HepG2 (cell line): ENCODE measurements around the gene CSTB. TPM values are rescaled to one million over a fixed set of nuclear protein-coding genes. Genes with fewer than 3 reads are reported as not detected.
A peak's percentile ranks its signal among the peaks of the same experiment; 100 is the strongest.

Experiments used
- AGO2 ChIP-seq: fragments of 200-400 bp; formaldehyde crosslinking; optimal IDR thresholded peaks from 2 replicates; pipeline ENCODE3; 2017; ENCODE audit warnings: mild to moderate bottlenecking, low read depth, low read length, moderate library complexity
- ARID4A ChIP-seq: sonication (generic); formaldehyde crosslinking; IDR thresholded peaks from 2 replicates; pipeline ENCODE4 v1.5.0; 2020; ENCODE audit warnings: mild to moderate bottlenecking, missing genetic modification reagents, borderline replicate concordance
- E2F2 ChIP-seq: sonication (generic); formaldehyde crosslinking; IDR thresholded peaks from 2 replicates; pipeline ENCODE4 v1.4.0; 2020; ENCODE audit warnings: missing genetic modification reagents, borderline replicate concordance
- FOXC1 ChIP-seq: sonication (generic); formaldehyde crosslinking; IDR thresholded peaks from 2 replicates; pipeline ENCODE4 v1.8.0; 2022; ENCODE audit warnings: mild to moderate bottlenecking, missing genetic modification reagents, borderline replicate concordance
- HES4 ChIP-seq: sonication (generic); formaldehyde crosslinking; IDR thresholded peaks from 2 replicates; pipeline ENCODE4 v1.9.0; 2021; ENCODE audit warnings: mild to moderate bottlenecking, missing genetic modification reagents, borderline replicate concordance
- JUNB ChIP-seq: sonication (generic); formaldehyde crosslinking; IDR thresholded peaks from 2 replicates; pipeline ENCODE4 v1.8.0; 2022; ENCODE audit warnings: missing genetic modification reagents, mild to moderate bottlenecking, borderline replicate concordance
- MAZ ChIP-seq, 2 experiments: sonication (generic) in 1 of 2; formaldehyde crosslinking in 1 of 2; IDR thresholded peaks; 2 replicates each; pipeline versions ENCODE4 v1.5.0 to v1.6.1; 2012 to 2020; ENCODE audit warnings: low read depth in 2 of 2, mild to moderate bottlenecking in 2 of 2, borderline replicate concordance in 1 of 2, improper control_type of control experiment in 1 of 2, low read length in 1 of 2, missing genetic modification reagents in 1 of 2, moderate library complexity in 1 of 2
- MXD4 ChIP-seq: IDR thresholded peaks from 2 replicates; pipeline ENCODE4 v1.6.1; 2016; ENCODE audit warnings: mild to moderate bottlenecking, missing biosample characterization, missing genetic modification reagents
- RELA ChIP-seq: sonication (generic); formaldehyde crosslinking; IDR thresholded peaks from 2 replicates; pipeline ENCODE4 v1.4.0; 2020; ENCODE audit warnings: missing genetic modification reagents
- SOX13 ChIP-seq, 3 experiments: fragments of 450-650 bp in 1 of 3; sonication (generic) in 1 of 3; formaldehyde crosslinking in 1 of 3; IDR thresholded peaks in 2 of 3; conservative IDR thresholded peaks in 1 of 3; 2 replicates each; pipeline versions ENCODE4 v1.5.0 to v1.6.1; 2016 to 2020; ENCODE audit warnings: antibody characterized with exemption in 1 of 3, mild to moderate bottlenecking in 1 of 3, missing compliant biosample characterization in 1 of 3, missing genetic modification reagents in 1 of 3, moderate library complexity in 1 of 3
- SRSF9 ChIP-seq: fragments of 200-400 bp; formaldehyde crosslinking; IDR thresholded peaks from 2 replicates; pipeline ENCODE4 v1.6.1; 2018; ENCODE audit warnings: borderline replicate concordance, mild to moderate bottlenecking, low read depth, low read length; ENCODE audit not compliant: insufficient read depth, poor library complexity, severe bottlenecking
- SRY ChIP-seq: sonication (generic); formaldehyde crosslinking; IDR thresholded peaks from 2 replicates; pipeline ENCODE4 v1.8.0; 2022; ENCODE audit warnings: mild to moderate bottlenecking, missing genetic modification reagents
- U2AF2 ChIP-seq: fragments of 200-400 bp; formaldehyde crosslinking; IDR thresholded peaks from 2 replicates; pipeline ENCODE4 v1.6.1; 2017; ENCODE audit warnings: low read depth, mild to moderate bottlenecking, low read length
- ZFP36L1 ChIP-seq: sonication (generic); formaldehyde crosslinking; IDR thresholded peaks from 2 replicates; pipeline ENCODE4 v1.8.0; 2022; ENCODE audit warnings: mild to moderate bottlenecking, missing genetic modification reagents, moderate library complexity
- ZNF224 ChIP-seq: sonication (generic); formaldehyde crosslinking; IDR thresholded peaks from 2 replicates; pipeline ENCODE4 v1.5.0; 2020; ENCODE audit warnings: mild to moderate bottlenecking, missing genetic modification reagents
- ZNF605 ChIP-seq: sonication (generic); formaldehyde crosslinking; IDR thresholded peaks from 2 replicates; pipeline ENCODE4 v1.8.0; 2022; ENCODE audit warnings: mild to moderate bottlenecking, missing genetic modification reagents
- ZUFSP ChIP-seq: sonication (generic); formaldehyde crosslinking; IDR thresholded peaks from 2 replicates; pipeline ENCODE4 v1.9.0; 2021; ENCODE audit warnings: missing genetic modification reagents, mild to moderate bottlenecking, borderline replicate concordance
- polyA plus RNA-seq, 8 experiments: library from polyadenylated mRNA; depleted of rRNA in 3 of 8; stranded (reverse) in 7 of 8; unstranded in 1 of 8; fragments of >200 nt; fragmentation: Illumina TruSeq in 4 of 8; extraction: Trizol in 4 of 8; gene quantifications; 2 replicates each; pipeline versions ENCODE4 v1.2.1 to v1.2.3, GENCODE V29; 2011 to 2016; ENCODE audit warnings: low read depth in 4 of 8, missing spikeins in 1 of 8, mixed read lengths in 1 of 8; ENCODE audit not compliant: insufficient read depth in 1 of 8
- total RNA-seq, 5 experiments: library from RNA; depleted of rRNA; stranded (reverse); fragments of >200 nt; fragmentation: Illumina TruSeq; extraction: Trizol; gene quantifications; 2 replicates each; pipeline ENCODE4 v1.2.3, GENCODE V29; 2016; ENCODE audit warnings: low read depth in 1 of 5

Gene CSTB
- total and polyA plus RNA-seq, 2 of the 13 experiments (the other 11 are each of a cell fraction or from before 2014, with no cell fraction given) = 11.7 to 94.1 TPM

- TF ChIP-seq HES4 (CRISPR knock-in tag) (no peak), ARID4A (peak; percentile 31), U2AF2 (no peak), ZFP36L1 (no peak), MXD4 (CRISPR knock-in tag) (no peak), AGO2 (no peak), SRY (CRISPR knock-in tag) (0 out of 2 replicates have a peak, but pooled peaks have one; percentile 44), JUNB (CRISPR knock-in tag) (no peak), E2F2 (CRISPR knock-in tag) (no peak), FOXC1 (CRISPR knock-in tag) (no peak), RELA (CRISPR knock-in tag) (no peak), MAZ (IDR thresholded peaks at IDR 0.05; ENCODE audit: borderline replicate concordance, low read depth, low read length) (peak; percentile 20; the same call in 1 of the 2 replicates), MAZ (CRISPR knock-in tag; IDR thresholded peaks at IDR 0.05; ENCODE audit: low read depth) (peak; percentile 67; the same call in 1 of the 2 replicates), SOX13 (IDR thresholded peaks at IDR 0.05) (no peak), SOX13 (CRISPR knock-in tag; conservative IDR thresholded peaks at IDR 0.05 in 1 of 2, IDR thresholded peaks at IDR 0.05 in 1 of 2) (0 out of 4 replicates have a peak, but pooled peaks of 1 of the 2 experiments have one; percentile 10), ZNF605 (CRISPR knock-in tag) (peak; percentile 51; the same call in 1 of the 2 replicates), SRSF9 (no peak), ZNF224 (no peak), ZUFSP (CRISPR knock-in tag) (no peak)
These were observed 34.6 kb upstream of the CSTB start (continued) for GRCh38 chr21:43810505-43811261.
